Medulla oblongata (tissue), 1 donor: ENCODE data around the gene RPUSD1.
"Not testable (repeated sequence)": the region's sequence is repeated elsewhere in the genome, so short reads cannot be mapped to it uniquely, and the experiment has no call there.

Source experiments
- DNase-seq: peaks from one replicate; pipeline ENCODE4 v3.0.0-alpha.2; 2015; ENCODE audit errors: extremely low spot score

RPUSD1 gene

GRCh38 chr16:766008-766819 is 22.0 kb downstream of the RPUSD1 start:
- DNase-seq: no peak

GRCh38 chr16:765488-765865 is 22.7 kb downstream of the RPUSD1 start:
- DNase-seq: no peak

GRCh38 chr16:764848-765487 is 23.2 kb downstream of the RPUSD1 start:
- DNase-seq: no peak

GRCh38 chr16:764184-764750 is 23.9 kb downstream of the RPUSD1 start:
- DNase-seq: no peak

GRCh38 chr16:763369-764183 is 24.6 kb downstream of the RPUSD1 start:
- DNase-seq: no peak

GRCh38 chr16:762595-763268 is 25.4 kb downstream of the RPUSD1 start:
- DNase-seq: no peak

- DNase-seq: no peak
These were observed 26.3 kb downstream of the RPUSD1 start for GRCh38 chr16:761625-762513.

- no peak for DNase-seq
These were observed 27.4 kb downstream of the RPUSD1 start, which contains the start of gene MSLN for GRCh38 chr16:760545-761343. Gene MSLN (plus strand): TSS chr16:760734. CDS start chr16:762681, 1,947 bp downstream.

- DNase-seq: no peak
These were observed 28.1 kb downstream of the RPUSD1 start for GRCh38 chr16:760065-760464.

GRCh38 chr16:759110-759910 is 28.9 kb downstream of the RPUSD1 start:
- DNase-seq: no peak

- DNase-seq: no peak
These were observed 31.8 kb downstream of the RPUSD1 start for GRCh38 chr16:756428-756827.

GRCh38 chr16:754656-755055 is 33.5 kb downstream of the RPUSD1 start:
- peak; percentile 27 for DNase-seq

GRCh38 chr16:754121-754607 is 34.0 kb downstream of the RPUSD1 start:
- not testable (repeated sequence) for DNase-seq

GRCh38 chr16:752007-752312 is 36.2 kb downstream of the RPUSD1 start:
- no peak for DNase-seq

- DNase-seq: no peak
These were observed 36.8 kb downstream of the RPUSD1 start for GRCh38 chr16:751152-752006.

- no peak for DNase-seq
These were observed 37.7 kb downstream of the RPUSD1 start for GRCh38 chr16:750485-750884.

- DNase-seq: no peak
These were observed 39.2 kb downstream of the RPUSD1 start for GRCh38 chr16:749010-749409.
